ENCODE measurements around the gene LEFTY2.

The LEFTY2 gene

GRCh38 chr1:225915538-225915991 lies 25.5 kb downstream of the LEFTY2 start:
- no CpG with 5 or more reads among the region's 7 CpGs for WGBS (ENCODE audit: insufficient coverage, insufficient read length)

DNA sequence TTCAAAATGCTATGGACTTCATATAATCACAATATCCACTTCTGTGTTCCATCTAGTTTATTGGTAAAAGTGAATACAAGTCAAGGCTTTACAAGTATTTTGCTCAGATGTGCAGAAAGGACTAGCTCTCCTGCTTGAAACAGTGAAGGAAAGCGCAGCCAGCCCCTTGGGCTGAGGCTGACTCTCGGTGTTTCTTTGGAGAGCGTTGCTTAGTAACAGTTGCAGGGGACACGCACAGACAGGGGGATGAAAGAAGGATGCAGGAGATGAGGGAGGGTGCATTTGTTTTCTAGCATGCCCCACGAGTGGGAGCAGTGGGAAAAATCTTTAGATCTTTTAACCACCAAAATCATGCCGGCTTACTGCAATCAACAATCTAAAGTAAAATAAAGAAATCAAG lies 26.1 kb downstream of the LEFTY2 start:
- Histone ChIP-seq H3K9me3 (ENCODE audit: control insufficient read depth, insufficient read depth, low read length) (no peaks in the 10 kb centered on the region), H3K27ac (ENCODE audit: low read length) (no peak overlapping the region), H3K4me1 (ENCODE audit: control insufficient read depth, insufficient read depth, low read length) (peaks cover 3% of the 10 kb centered on the region; the same call in 1 of the 2 replicates), H3K27me3 (ENCODE audit: control insufficient read depth, insufficient read depth, low read length) (no peaks in the 10 kb centered on the region), H3K36me3 (ENCODE audit: control insufficient read depth, insufficient read depth, low read length) (peaks cover 2% of the 10 kb centered on the region), H3K4me3 (ENCODE audit: low read length) (no peak overlapping the region)
- no CpG with 5 or more reads among the region's 6 CpGs for WGBS (ENCODE audit: insufficient coverage, insufficient read length)
- DNase-seq (ENCODE audit: low read depth, low spot score) = no peak

More at GRCh38 chr1:225915538-225915991, 25.5 kb downstream of the LEFTY2 start:
- Histone ChIP-seq H3K4me3 (ENCODE audit: low read length) (no peak overlapping the region), H3K27ac (ENCODE audit: low read length) (no peak overlapping the region), H3K27me3 (ENCODE audit: control insufficient read depth, insufficient read depth, low read length) (no peaks in the 10 kb centered on the region), H3K36me3 (ENCODE audit: control insufficient read depth, insufficient read depth, low read length) (peaks cover 3% of the 10 kb centered on the region), H3K4me1 (ENCODE audit: control insufficient read depth, insufficient read depth, low read length) (peaks cover 3% of the 10 kb centered on the region; the same call in 1 of the 2 replicates), H3K9me3 (ENCODE audit: control insufficient read depth, insufficient read depth, low read length) (no peaks in the 10 kb centered on the region)
- DNase-seq (ENCODE audit: low read depth, low spot score) = no peak

DNA sequence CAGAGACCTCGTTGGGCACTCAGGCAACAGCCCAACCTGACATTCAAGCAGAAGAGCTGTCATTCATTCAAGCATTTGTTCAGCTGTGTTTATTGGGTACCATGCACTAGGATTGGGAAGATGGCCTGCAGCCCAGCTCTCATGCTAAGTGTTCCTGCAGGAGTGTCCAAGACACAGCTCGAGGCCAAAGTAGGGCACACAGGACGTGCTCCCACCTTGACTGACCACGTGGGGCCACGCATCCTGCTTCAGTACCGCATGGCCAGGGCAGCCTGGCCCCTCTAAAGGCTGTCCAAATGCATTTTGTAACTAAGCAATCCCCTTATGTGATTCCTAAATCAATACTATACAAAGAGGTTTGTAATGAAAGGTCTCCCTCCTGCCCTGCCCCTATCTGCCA lies 26.6 kb downstream of the LEFTY2 start:
- Histone ChIP-seq H3K4me1 (ENCODE audit: control insufficient read depth, insufficient read depth, low read length) (peaks cover 3% of the 10 kb centered on the region; the same call in 1 of the 2 replicates), H3K36me3 (ENCODE audit: control insufficient read depth, insufficient read depth, low read length) (no peaks in the 10 kb centered on the region; the same call in 1 of the 2 replicates), H3K27ac (ENCODE audit: low read length) (no peak overlapping the region), H3K27me3 (ENCODE audit: control insufficient read depth, insufficient read depth, low read length) (no peaks in the 10 kb centered on the region), H3K4me3 (ENCODE audit: low read length) (no peak overlapping the region), H3K9me3 (ENCODE audit: control insufficient read depth, insufficient read depth, low read length) (no peaks in the 10 kb centered on the region)
- WGBS (ENCODE audit: insufficient coverage, insufficient read length) = no CpG with 5 or more reads among the region's 6 CpGs
- no peak for DNase-seq (ENCODE audit: low read depth, low spot score)

DNA sequence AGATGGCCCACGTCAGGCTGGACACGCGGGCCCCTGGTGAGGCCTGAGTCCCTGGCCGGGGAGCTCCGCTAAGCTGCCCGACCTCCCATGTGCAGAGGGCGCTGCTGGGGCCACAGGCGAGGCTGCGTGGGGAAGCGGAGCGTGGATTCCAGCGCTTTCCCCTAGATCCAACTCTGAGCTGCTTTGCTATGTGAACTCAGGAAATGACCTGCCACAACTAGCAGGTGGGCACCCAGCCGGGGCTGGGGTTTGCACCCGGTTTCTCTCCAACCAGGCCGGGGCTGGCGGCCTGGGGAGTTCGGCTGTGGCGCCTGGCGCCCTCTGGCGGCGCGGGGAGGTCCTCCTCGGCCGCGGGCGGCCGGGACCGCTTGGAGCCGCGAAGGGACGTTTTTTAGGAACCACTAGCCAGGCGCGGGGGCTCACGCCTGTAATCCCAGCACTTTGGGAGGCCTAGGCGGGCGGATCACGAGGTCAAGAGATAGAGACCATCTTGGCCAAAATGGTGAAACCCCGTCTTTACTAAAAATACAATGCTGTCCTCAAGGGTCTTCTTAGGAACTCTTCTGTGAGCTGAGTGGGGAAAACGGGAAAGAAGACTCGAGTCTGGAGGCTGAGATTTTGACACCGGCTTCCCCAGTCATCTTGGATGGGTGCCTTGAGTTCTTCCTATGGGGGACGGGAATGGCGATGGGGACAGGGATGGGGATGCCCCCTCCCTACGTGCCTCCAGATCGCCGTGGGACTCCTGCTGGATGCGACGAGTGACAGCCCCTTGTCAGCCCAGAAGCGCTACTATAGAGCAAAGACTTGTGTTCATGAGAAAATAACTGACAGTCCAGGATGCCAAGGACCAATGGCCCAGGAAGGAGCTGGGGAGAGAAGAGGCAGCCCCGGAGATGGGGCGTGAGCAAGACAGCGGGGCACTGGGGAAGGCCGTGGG lies 29.6 kb downstream of the LEFTY2 start:
- H3K4me1 ChIP-seq (ENCODE audit: control insufficient read depth, insufficient read depth, low read length) = peaks cover 3% of the 10 kb centered on the region; the same call in 1 of the 2 replicates
- H3K4me3 ChIP-seq (ENCODE audit: low read length) = no peak overlapping the region
- no CpG with 5 or more reads among the region's 53 CpGs for WGBS (ENCODE audit: insufficient coverage, insufficient read length)
- no peaks in the 10 kb centered on the region for H3K27me3 ChIP-seq (ENCODE audit: control insufficient read depth, insufficient read depth, low read length)
- H3K9me3 ChIP-seq (ENCODE audit: control insufficient read depth, insufficient read depth, low read length) = no peaks in the 10 kb centered on the region
- no peak overlapping the region for H3K27ac ChIP-seq (ENCODE audit: low read length)
- H3K36me3 ChIP-seq (ENCODE audit: control insufficient read depth, insufficient read depth, low read length) = no peaks in the 10 kb centered on the region; the same call in 1 of the 2 replicates
- no peak for DNase-seq (ENCODE audit: low read depth, low spot score)

GRCh38 chr1:225909477-225909876 lies 31.5 kb downstream of the LEFTY2 start:
- DNase-seq (ENCODE audit: low read depth, low spot score) = no peak
- Histone ChIP-seq H3K4me1 (ENCODE audit: control insufficient read depth, insufficient read depth, low read length) (peaks cover 3% of the 10 kb centered on the region; the same call in 1 of the 2 replicates), H3K36me3 (ENCODE audit: control insufficient read depth, insufficient read depth, low read length) (no peaks in the 10 kb centered on the region; the same call in 1 of the 2 replicates), H3K27me3 (ENCODE audit: control insufficient read depth, insufficient read depth, low read length) (no peaks in the 10 kb centered on the region), H3K4me3 (ENCODE audit: low read length) (no peak overlapping the region), H3K27ac (ENCODE audit: low read length) (no peak overlapping the region), H3K9me3 (ENCODE audit: control insufficient read depth, insufficient read depth, low read length) (no peaks in the 10 kb centered on the region)
- no CpG with 5 or more reads among the region's 1 CpG for WGBS (ENCODE audit: insufficient coverage, insufficient read length)

DNA sequence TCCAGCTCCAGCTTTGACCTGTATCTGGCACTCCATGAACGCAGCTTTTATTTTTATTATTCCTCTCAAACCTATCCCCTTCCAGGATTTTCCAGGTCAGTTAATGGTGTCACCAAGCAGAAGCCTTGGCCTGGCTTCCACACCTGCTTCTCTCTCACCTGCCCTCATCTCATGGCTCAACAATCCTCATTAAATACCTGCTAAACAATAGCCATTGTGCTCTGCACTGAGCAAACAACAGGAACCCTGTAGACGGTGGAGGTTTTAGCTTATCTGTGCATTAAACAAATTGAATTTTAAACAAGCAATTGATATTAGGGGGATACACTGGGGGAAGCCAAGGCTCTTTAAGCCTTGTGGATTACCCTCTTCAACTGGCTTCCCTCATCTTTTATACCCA lies 32.2 kb downstream of the LEFTY2 start:
- DNase-seq (ENCODE audit: low read depth, low spot score) = no peak
- peaks cover 3% of the 10 kb centered on the region; the same call in 1 of the 2 replicates for H3K4me1 ChIP-seq (ENCODE audit: control insufficient read depth, insufficient read depth, low read length)
- no peaks in the 10 kb centered on the region; the same call in 1 of the 2 replicates for H3K36me3 ChIP-seq (ENCODE audit: control insufficient read depth, insufficient read depth, low read length)
- no peak overlapping the region for H3K4me3 ChIP-seq (ENCODE audit: low read length)
- no peaks in the 10 kb centered on the region for H3K27me3 ChIP-seq (ENCODE audit: control insufficient read depth, insufficient read depth, low read length)
- H3K9me3 ChIP-seq (ENCODE audit: control insufficient read depth, insufficient read depth, low read length) = no peaks in the 10 kb centered on the region
- no peak overlapping the region for H3K27ac ChIP-seq (ENCODE audit: low read length)
- no CpG with 5 or more reads among the region's 2 CpGs for WGBS (ENCODE audit: insufficient coverage, insufficient read length)

GRCh38 chr1:225908013-225908640 lies 32.9 kb downstream of the LEFTY2 start:
- WGBS (ENCODE audit: insufficient coverage, insufficient read length) = no CpG with 5 or more reads among the region's 5 CpGs
- H3K4me1 ChIP-seq (ENCODE audit: control insufficient read depth, insufficient read depth, low read length) = peaks cover 3% of the 10 kb centered on the region; the same call in 1 of the 2 replicates
- no peaks in the 10 kb centered on the region for H3K9me3 ChIP-seq (ENCODE audit: control insufficient read depth, insufficient read depth, low read length)
- DNase-seq (ENCODE audit: low read depth, low spot score) = no peak
- no peaks in the 10 kb centered on the region; the same call in 1 of the 2 replicates for H3K36me3 ChIP-seq (ENCODE audit: control insufficient read depth, insufficient read depth, low read length)
- no peak overlapping the region for H3K27ac ChIP-seq (ENCODE audit: low read length)
- H3K27me3 ChIP-seq (ENCODE audit: control insufficient read depth, insufficient read depth, low read length) = no peaks in the 10 kb centered on the region
- no peak overlapping the region for H3K4me3 ChIP-seq (ENCODE audit: low read length)

DNA sequence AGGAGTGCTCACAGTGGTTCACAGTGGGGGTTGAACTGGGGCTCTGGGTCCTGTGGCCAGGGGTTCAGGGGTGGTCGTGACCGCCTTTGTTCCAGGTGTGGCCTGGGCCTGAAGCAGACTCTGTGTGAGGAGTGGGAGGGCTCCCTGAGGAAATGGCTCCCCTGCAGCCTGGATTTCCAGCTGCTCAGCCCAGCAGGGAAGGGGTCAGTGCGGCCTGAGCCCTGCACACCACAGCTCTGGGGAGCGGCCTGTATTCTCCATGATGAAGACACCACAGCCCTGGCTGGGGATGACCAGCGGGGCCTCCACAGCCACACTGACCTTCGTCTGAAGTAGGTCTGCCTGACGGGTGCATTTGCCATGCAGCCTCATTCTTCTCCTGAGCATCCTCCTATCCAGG lies 33.7 kb downstream of the LEFTY2 start:
- no peaks in the 10 kb centered on the region for H3K9me3 ChIP-seq (ENCODE audit: control insufficient read depth, insufficient read depth, low read length)
- no peak for DNase-seq (ENCODE audit: low read depth, low spot score)
- no peaks in the 10 kb centered on the region for H3K27me3 ChIP-seq (ENCODE audit: control insufficient read depth, insufficient read depth, low read length)
- no peak overlapping the region for H3K4me3 ChIP-seq (ENCODE audit: low read length)
- H3K36me3 ChIP-seq (ENCODE audit: control insufficient read depth, insufficient read depth, low read length) = no peaks in the 10 kb centered on the region; the same call in 1 of the 2 replicates
- no CpG with 5 or more reads among the region's 7 CpGs for WGBS (ENCODE audit: insufficient coverage, insufficient read length)
- H3K27ac ChIP-seq (ENCODE audit: low read length) = no peak overlapping the region
- peaks cover 3% of the 10 kb centered on the region; the same call in 1 of the 2 replicates for H3K4me1 ChIP-seq (ENCODE audit: control insufficient read depth, insufficient read depth, low read length)

DNA sequence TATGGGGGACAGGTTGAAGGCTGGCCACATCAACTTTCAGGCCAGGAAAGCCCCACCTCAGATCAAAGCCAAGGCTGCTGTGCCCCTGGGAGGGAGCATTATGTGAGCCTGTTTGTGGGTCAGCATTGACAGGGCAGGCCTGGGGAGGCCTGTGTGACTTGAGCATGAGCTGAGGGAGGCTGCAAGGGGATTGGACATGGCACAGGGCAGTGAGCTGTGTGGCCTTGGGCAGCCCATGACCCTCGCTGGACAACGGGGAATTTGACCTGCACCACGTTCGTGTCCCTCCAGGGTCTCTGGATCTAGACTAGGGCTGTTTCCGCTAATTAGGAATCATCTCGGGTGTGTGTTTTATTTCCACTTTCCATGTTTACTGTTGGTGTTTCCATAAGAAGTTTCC lies 34.6 kb downstream of the LEFTY2 start:
- no CpG with 5 or more reads among the region's 6 CpGs for WGBS (ENCODE audit: insufficient coverage, insufficient read length)
- Histone ChIP-seq H3K4me3 (ENCODE audit: low read length) (no peak overlapping the region), H3K36me3 (ENCODE audit: control insufficient read depth, insufficient read depth, low read length) (no peaks in the 10 kb centered on the region; the same call in 1 of the 2 replicates), H3K9me3 (ENCODE audit: control insufficient read depth, insufficient read depth, low read length) (no peaks in the 10 kb centered on the region), H3K4me1 (ENCODE audit: control insufficient read depth, insufficient read depth, low read length) (peaks cover 3% of the 10 kb centered on the region; the same call in 1 of the 2 replicates), H3K27ac (ENCODE audit: low read length) (no peak overlapping the region), H3K27me3 (ENCODE audit: control insufficient read depth, insufficient read depth, low read length) (no peaks in the 10 kb centered on the region)
- no peak for DNase-seq (ENCODE audit: low read depth, low spot score)

- no peaks in the 10 kb centered on the region for H3K27me3 ChIP-seq (ENCODE audit: control insufficient read depth, insufficient read depth, low read length)
- no peak overlapping the region for H3K4me3 ChIP-seq (ENCODE audit: low read length)
- H3K36me3 ChIP-seq (ENCODE audit: control insufficient read depth, insufficient read depth, low read length) = no peaks in the 10 kb centered on the region; the same call in 1 of the 2 replicates
- peaks cover 7% of the 10 kb centered on the region for H3K4me1 ChIP-seq (ENCODE audit: control insufficient read depth, insufficient read depth, low read length)
- no peak overlapping the region for H3K27ac ChIP-seq (ENCODE audit: low read length)
- DNase-seq (ENCODE audit: low read depth, low spot score) = no peak
- WGBS (ENCODE audit: insufficient coverage, insufficient read length) = no CpG with 5 or more reads among the region's 4 CpGs
- H3K9me3 ChIP-seq (ENCODE audit: control insufficient read depth, insufficient read depth, low read length) = no peaks in the 10 kb centered on the region
These were observed 37.4 kb downstream of the LEFTY2 start for GRCh38 chr1:225903623-225904022.

Data from iPS DF 6.9 (cell line).